Breast epithelium (tissue), 3 donors: ENCODE results near the gene PCNX1.

Experiments used
- CTCF ChIP-seq, 3 donors: fragments of 450-650 bp; IDR thresholded peaks; one replicate each; pipeline ENCODE4 v1.5.1; 2016 to 2017; ENCODE audit warnings: antibody characterized with exemption in 3 of 3, mild to moderate bottlenecking in 3 of 3, moderate library complexity in 3 of 3
- POLR2A ChIP-seq: fragments of 450-650 bp; IDR thresholded peaks from one replicate; pipeline ENCODE4 v1.6.1; 2016; ENCODE audit warnings: antibody characterized with exemption, mild to moderate bottlenecking, moderate library complexity

DNA sequence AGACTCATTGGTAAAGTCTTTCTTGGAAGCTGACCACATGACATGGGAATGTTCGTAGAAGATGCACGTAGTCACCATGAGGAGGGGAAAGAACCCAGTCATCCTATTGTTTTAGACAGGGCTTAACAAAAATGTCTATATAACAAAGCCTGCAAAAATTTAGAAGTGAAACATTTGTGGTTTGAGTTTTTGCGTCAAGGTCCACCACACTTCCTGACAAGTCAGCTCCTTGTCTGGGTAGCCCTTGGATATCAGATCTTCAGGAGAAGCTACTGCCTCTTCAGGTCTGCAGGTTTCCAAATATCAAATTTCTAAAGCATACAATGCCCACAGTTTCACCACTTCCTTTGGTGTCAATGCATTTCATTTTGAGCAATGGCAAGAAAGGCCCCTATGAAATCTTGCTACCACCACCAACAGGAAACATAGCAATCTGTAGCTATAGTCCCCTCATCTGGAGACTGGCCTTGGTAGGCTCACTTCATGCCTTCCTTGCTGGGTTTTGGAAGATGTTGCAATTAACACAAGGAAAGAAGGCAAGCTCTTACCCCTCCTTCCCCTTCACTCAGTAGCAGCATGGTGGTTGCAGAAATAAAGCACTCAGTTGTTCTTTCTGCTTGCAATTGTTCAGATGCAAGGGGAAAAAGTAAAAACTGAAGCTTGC is 235.2 kb downstream of the PCNX1 start:
- TF ChIP-seq CTCF (IDR thresholded peaks at IDR 0.05) (no peak), POLR2A (no peak)
